ENCODE data around the gene PER3. TPM values are rescaled to one million over a fixed set of nuclear protein-coding genes. Genes with fewer than 3 reads are reported as not detected.

PER3 gene
- total and polyA plus RNA-seq, 2 of the 8 experiments (the other 6 are each of a cell fraction or from before 2014, with no cell fraction given), result 8.3 to 9.3 TPM

DNA sequence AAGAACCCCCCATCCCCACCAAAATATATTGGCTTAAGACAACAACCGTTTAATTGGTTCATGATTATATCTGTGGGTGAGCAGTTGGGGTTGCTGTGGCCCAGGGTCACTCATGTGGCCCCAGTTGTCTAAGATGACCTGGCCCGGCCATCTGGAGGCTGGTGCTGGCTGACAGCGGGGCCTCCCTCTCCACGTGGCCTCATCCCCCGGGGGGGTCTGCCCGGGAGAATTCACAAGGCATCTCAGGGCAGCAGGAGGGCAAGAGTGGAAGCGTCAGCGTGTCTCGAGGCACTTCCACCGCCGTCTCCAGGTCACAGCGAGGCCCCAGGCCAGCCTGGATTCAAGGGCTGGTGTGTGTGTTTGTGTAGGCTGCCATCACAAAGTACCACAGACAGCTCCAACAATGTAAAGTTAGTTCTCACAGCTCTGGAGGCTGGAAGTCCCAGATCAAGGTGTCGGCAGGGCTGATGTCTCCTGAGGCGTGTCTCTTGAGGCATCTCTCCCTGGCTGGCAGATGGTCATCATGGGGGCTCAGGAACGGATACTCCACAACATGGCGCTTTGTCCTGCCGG lies 79.8 kb downstream of the PER3 start:
- Histone ChIP-seq H3K4me1 (replicated peaks in 1 of 4; ENCODE audit: control insufficient read depth in 3 of 4, insufficient read depth in 4 of 4, low read length in 3 of 4) (no peaks in the 10 kb centered on the region), H3K9ac (replicated peaks in 1 of 4; ENCODE audit: extremely low read depth in 1 of 4, low read depth in 3 of 4, low read length in 3 of 4) (no peak overlapping the region), H2BK5ac (ENCODE audit: low read depth, low read length) (no peak overlapping the region), H3K18ac (ENCODE audit: extremely low read depth, low read length) (no peak overlapping the region), H2AK5ac (ENCODE audit: low read depth, low read length) (no peak overlapping the region), H3K23ac (ENCODE audit: insufficient read length) (no peak overlapping the region), H3K23me2 (ENCODE audit: low read depth, low read length) (no peaks in the 10 kb centered on the region), H4K5ac (ENCODE audit: insufficient read length, low read depth, low read length) (no peak overlapping the region), H4K91ac (replicated peaks; ENCODE audit: insufficient read length, low read length) (no peak overlapping the region), H2BK12ac (ENCODE audit: low read depth, low read length) (no peak overlapping the region), H3K27ac (ENCODE audit: low read depth, low read length) (no peak overlapping the region), H3K4me3 (ENCODE audit: extremely low read depth in 1 of 4, insufficient read depth in 2 of 4, low read depth in 3 of 4, low read length in 4 of 4) (no peak overlapping the region), H2BK120ac (replicated peaks; ENCODE audit: low read depth, low read length) (no peak overlapping the region), H2BK20ac (ENCODE audit: low read length) (no peak overlapping the region), H2AFZ (ENCODE audit: low read length) (no peak overlapping the region), H3K4ac (replicated peaks; ENCODE audit: insufficient read length, low read depth, low read length) (no peak overlapping the region), H2BK15ac (ENCODE audit: low read length) (no peak overlapping the region), H3K79me2 (ENCODE audit: control insufficient read depth in 1 of 2, insufficient read depth in 2 of 2, low read length in 2 of 2) (no peaks in the 10 kb centered on the region), H3K9me3 (ENCODE audit: insufficient read depth in 2 of 2, low read depth in 1 of 2, low read length in 1 of 2) (no peaks in the 10 kb centered on the region), H3K79me1 (ENCODE audit: low read depth, low read length) (no peaks in the 10 kb centered on the region), H3K14ac (ENCODE audit: insufficient read length) (no peak overlapping the region), H3K27me3 (replicated peaks in 1 of 4; ENCODE audit: control insufficient read depth in 3 of 4, extremely low read depth in 1 of 4, insufficient read depth in 3 of 4, low read length in 3 of 4) (no peaks in the 10 kb centered on the region), H4K8ac (ENCODE audit: extremely low read depth, insufficient read depth, low read length) (no peak overlapping the region), H3K4me2 (ENCODE audit: insufficient read depth in 1 of 2, low read depth in 2 of 2, low read length in 2 of 2) (no peak overlapping the region), H4K20me1 (replicated peaks in 1 of 2; ENCODE audit: control insufficient read depth in 1 of 2, insufficient read depth in 2 of 2, low read length in 2 of 2) (no peaks in the 10 kb centered on the region), H3K36me3 (ENCODE audit: control insufficient read depth in 2 of 4, insufficient read depth in 4 of 4, low read length in 3 of 4) (no peaks in the 10 kb centered on the region; a peak in 1 of 8 replicates), H3K56ac (replicated peaks; ENCODE audit: insufficient read length, low read depth, low read length) (no peak overlapping the region)
- POLR2A ChIA-PET (ENCODE audit: partially characterized antibody), result no interaction called here
- DNase-seq (ENCODE audit: low read depth in 1 of 2, low spot score in 2 of 2), result no peak
- WGBS, 2 experiments (ENCODE audit: extremely low coverage in 1 of 2, insufficient coverage in 1 of 2, insufficient read length in 1 of 2, insufficient replicate concordance in 2 of 2, low coverage in 1 of 2, low lambda C conversion rate in 2 of 2, missing lambda C conversion rate in 1 of 2), result 88% methylated on average over 17 of the region's 17 CpGs; no CpG with 5 or more reads in 1 of the 2 experiments
- FAIRE-seq, result no peak
- CTCF ChIA-PET (ENCODE audit: partially characterized antibody), result no interaction called here
- no peak for TF ChIP-seq SIX5 (IDR thresholded peaks at IDR 0.05; ENCODE audit: low read depth, low read length)
- no peak for TF ChIP-seq SIRT6 (IDR thresholded peaks at IDR 0.05; ENCODE audit: low read length)
- no peak for TF ChIP-seq FOSL1 (IDR thresholded peaks at IDR 0.05; ENCODE audit: insufficient read depth, low read depth, low read length)

Measured in H1 (cell line).